Superior temporal gyrus (tissue), 1 donor: Measurements from ENCODE around the gene CYTH3.

Experiments
- DNase-seq: peaks from one replicate; pipeline ENCODE4 v3.0.0-alpha.2; 2016; ENCODE audit errors: extremely low spot score

The CYTH3 gene

GRCh38 chr7:6258440-6259182 lies 13.8 kb downstream of the CYTH3 start:
- no peak for DNase-seq

- no peak for DNase-seq
Observed at GRCh38 chr7:6257675-6258074, 14.7 kb downstream of the CYTH3 start.

- no peak for DNase-seq
Observed at GRCh38 chr7:6256677-6257535, 15.5 kb downstream of the CYTH3 start.

DNA sequence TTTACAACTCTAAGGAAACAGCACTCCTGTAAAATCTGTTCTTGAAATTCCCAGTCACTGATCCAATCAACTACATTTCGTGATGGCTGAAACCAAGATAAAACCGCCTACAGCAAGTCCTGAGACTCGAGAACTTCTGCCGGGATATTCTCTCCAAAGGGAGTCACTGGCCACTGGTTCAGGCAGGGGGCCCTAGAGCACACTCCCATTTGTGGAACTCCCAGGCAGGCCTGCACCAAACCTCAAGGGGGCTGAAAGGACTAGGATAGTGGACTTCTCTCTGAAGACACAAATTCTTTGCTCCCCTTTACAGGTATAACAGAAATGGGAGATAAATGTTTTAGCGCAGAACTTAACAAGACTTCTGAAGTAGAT lies 16.3 kb downstream of the CYTH3 start:
- no peak for DNase-seq

DNA sequence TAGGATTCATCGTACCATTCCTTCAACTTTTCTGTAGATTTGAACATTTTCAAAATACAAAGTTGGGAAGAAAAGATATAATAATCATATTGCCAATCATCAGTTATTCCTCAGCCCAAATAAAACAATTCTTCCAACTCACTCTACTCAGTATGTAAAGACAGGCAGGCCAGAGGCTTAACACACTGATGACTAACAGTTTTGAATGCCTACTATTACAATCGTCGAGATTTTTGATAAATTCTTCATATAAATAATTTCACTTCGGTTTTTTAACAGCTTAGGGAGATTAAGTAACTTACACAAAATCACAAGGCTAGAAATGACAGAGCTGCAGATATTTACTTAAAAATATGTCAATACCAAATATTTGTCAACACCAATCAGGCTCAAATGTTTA lies 17.6 kb downstream of the CYTH3 start:
- DNase-seq: no peak

DNA sequence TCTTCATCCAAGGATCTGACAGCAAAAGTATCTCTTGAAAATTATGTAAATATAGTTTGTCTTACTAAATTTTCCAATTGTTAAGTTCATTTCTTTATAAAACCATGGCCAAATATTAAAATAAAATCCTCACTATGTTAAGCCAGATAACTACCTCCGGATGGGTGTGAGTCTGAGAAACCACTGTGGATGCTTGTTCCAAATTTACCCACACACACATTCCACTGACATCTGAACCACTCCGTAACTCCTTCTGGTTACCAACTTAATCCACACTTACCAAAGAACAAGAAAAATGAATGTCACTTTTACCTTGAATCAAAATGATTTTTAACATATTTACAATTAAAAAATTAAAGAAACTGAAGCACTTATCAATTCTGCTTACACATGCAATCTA lies 19.7 kb downstream of the CYTH3 start:
- DNase-seq: no peak

- no peak for DNase-seq
Observed at GRCh38 chr7:6252341-6252746, 20.1 kb downstream of the CYTH3 start.

- no peak for DNase-seq
Observed at GRCh38 chr7:6251653-6252052, 20.8 kb downstream of the CYTH3 start.

DNA sequence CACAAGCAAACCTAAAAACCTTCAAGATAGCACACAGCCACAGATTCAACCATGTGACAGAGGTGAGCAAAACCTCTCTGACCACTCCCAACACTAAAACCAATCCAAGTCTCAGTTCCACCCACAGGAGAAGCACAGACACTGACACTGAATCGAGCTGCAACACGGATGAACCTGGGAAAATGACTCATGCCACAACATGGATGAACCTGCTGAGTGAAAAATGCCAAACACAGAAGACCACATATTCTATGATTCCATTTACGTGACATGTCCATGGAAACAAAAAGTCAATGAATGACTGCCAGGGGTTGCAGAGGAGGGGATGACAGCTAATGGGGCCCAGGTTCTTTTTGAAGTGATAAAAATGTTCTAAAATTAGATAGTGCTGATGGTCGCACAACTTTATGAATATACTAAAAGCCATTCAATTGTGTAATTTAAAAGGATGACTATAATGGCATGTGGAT lies 22.0 kb downstream of the CYTH3 start:
- DNase-seq: no peak

DNA sequence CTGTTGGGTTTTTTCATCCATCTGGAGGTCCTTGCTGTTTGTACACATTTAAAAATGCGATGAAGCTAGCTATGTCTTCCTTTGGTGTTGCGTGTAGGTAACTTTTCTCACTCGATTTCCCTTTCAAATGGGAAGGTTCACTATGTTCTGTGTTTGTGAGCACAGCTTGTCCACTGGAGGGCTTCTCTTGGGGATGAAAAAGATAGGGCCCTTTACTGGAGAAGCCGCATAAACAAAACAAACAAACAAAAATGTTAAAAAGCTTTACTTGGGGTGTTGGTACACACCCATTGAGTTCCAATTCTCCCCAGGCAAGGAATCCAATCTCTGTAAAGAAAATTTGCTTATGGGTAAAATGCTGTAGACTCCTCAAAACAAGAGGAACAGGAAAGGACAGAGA lies 23.4 kb downstream of the CYTH3 start:
- no peak for DNase-seq

GRCh38 chr7:6248581-6248980 lies 23.8 kb downstream of the CYTH3 start:
- no peak for DNase-seq

GRCh38 chr7:6246251-6246917 lies 26.0 kb downstream of the CYTH3 start:
- DNase-seq: no peak

GRCh38 chr7:6244021-6244420 lies 28.4 kb downstream of the CYTH3 start:
- no peak for DNase-seq

- DNase-seq: no peak
Observed at GRCh38 chr7:6243168-6243567, 29.3 kb downstream of the CYTH3 start.

GRCh38 chr7:6242561-6242960 lies 29.9 kb downstream of the CYTH3 start:
- DNase-seq: no peak

DNA sequence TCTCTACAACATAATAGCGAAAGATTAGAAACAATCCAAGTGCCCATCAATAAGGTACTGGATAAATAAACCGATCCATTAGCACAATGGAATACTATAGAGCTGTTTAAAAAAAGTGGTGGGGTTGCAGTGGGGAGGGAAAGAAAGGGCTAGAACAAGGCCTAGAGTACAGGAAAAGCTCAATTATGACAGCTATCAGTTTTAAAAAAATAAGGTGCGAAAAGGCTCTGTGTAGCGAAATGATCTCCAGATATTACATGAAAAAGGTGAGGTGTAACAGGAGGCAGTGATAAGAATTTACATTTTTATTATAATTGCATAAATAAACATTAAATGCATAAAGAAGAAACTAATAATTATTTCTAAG lies 30.8 kb downstream of the CYTH3 start:
- no peak for DNase-seq

DNA sequence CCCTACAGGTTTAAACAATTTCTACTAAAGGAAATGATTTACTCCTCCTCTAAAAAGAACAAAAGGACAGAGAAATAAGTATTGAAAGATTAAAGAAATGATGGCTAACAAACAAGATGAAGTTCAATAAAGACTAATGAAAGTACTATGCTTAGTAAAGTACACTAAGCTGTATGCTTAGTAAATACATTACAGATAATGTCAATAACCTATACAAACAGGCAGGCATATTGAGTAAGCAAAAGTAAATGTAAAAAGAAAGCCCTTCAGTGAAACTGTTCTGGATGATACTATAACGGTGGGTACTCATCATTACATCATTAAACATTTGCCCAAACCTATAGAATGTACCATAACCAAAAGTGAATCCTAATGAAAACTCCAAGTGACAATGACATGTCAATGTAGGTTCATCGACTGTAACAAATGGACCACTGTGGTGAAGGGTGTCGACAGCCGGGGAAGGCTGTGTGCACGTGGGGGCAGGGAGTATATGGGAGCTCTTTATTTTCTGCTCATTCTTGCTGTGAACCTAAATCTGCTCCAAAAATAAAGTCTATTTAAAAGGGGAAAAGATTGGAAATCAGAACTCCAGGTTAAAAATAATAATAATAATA lies 34.0 kb downstream of the CYTH3 start:
- DNase-seq: no peak

DNA sequence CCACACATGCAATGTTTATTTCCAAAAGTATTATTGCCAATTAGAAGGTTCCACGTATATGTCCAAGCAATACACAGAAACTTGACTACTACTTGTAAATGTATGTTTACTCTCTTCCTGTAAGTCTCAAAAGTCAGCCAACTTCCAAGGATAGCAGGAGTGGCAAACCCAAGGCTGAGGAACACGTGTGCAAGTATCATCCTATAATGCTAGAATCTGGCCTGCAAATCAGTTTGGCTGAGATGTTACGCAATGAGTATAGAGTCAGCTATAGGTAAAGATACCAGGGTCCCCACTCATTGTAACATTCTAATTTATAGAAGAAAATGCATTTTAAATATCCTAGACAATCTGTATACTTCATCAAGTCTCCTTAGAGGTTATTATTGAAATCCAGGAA lies 34.7 kb downstream of the CYTH3 start:
- no peak for DNase-seq

- DNase-seq: peak; percentile 59
Observed at GRCh38 chr7:6237011-6237410, 35.4 kb downstream of the CYTH3 start.

- DNase-seq: no peak
Observed at GRCh38 chr7:6235029-6235871, 37.2 kb downstream of the CYTH3 start.

- no peak for DNase-seq
Observed at GRCh38 chr7:6234384-6234783, 38.0 kb downstream of the CYTH3 start.
